ENCODE measurements around the gene LBR.
"Not testable (repeated sequence)": the region's sequence is repeated elsewhere in the genome, so short reads cannot be mapped to it uniquely, and the experiment has no call there.

The LBR gene

DNA sequence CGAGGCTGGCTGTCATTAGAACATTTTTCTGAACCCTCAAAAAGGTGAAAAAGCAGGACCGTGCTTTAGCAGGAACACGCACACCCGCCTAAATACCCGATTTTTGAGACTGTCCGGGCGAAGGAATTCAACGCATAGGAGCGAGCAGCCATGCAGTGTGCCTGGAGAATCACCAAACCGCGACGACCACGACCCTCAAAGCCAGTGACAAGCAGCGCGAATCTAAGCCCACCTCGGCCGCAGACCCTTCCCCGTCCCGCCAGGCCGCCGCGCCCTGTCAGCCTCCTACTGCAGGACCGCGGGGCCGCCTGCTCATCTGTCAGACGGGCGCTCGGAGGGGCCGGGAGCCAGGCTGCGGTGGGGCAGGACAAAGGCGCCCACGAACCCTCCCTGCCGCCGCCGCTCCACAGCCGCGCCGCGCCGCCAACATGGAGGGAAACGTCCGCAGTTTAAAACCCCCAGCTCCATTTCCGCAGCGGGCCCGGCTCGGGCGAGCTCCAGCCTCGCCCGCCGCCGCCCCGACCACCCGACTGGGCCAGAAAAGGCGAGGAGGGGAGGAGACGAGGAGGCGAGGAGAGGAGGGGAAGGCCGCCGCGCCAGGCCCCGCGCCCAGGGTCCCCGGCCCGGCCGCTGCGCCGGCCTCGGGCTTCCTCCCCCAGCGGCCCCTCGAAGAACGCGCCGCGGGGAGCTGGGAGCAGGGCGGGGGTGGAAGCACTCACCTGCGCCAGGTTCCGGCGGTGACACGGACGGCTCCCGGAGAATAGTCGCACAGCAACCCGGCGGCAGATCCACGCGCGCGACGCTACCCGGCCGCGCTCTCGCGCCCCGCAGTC is at the start of gene LBR:
TSS of gene LBR (minus strand) at position 804 of the 833 bp plus-strand sequence. CDS start 3,963 bp downstream, outside the sequence.
- TF ChIP-seq, protein P1, sequence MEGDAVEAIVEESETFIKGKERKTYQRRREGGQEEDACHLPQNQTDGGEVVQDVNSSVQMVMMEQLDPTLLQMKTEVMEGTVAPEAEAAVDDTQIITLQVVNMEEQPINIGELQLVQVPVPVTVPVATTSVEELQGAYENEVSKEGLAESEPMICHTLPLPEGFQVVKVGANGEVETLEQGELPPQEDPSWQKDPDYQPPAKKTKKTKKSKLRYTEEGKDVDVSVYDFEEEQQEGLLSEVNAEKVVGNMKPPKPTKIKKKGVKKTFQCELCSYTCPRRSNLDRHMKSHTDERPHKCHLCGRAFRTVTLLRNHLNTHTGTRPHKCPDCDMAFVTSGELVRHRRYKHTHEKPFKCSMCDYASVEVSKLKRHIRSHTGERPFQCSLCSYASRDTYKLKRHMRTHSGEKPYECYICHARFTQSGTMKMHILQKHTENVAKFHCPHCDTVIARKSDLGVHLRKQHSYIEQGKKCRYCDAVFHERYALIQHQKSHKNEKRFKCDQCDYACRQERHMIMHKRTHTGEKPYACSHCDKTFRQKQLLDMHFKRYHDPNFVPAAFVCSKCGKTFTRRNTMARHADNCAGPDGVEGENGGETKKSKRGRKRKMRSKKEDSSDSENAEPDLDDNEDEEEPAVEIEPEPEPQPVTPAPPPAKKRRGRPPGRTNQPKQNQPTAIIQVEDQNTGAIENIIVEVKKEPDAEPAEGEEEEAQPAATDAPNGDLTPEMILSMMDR (IDR thresholded peaks at IDR 0.05; ENCODE audit: low read depth, low read length): no peak
- in situ Hi-C loops (cut with HindIII; ENCODE audit: low sequenced_read_pairs): no loop called here
- DNase-seq (ENCODE audit: low read depth, low spot score): peak; percentile 45
- peak within 1 kb of the TSS; percentile 83 for H3K4me3 ChIP-seq (ENCODE audit: low read depth, low read length)

DNA sequence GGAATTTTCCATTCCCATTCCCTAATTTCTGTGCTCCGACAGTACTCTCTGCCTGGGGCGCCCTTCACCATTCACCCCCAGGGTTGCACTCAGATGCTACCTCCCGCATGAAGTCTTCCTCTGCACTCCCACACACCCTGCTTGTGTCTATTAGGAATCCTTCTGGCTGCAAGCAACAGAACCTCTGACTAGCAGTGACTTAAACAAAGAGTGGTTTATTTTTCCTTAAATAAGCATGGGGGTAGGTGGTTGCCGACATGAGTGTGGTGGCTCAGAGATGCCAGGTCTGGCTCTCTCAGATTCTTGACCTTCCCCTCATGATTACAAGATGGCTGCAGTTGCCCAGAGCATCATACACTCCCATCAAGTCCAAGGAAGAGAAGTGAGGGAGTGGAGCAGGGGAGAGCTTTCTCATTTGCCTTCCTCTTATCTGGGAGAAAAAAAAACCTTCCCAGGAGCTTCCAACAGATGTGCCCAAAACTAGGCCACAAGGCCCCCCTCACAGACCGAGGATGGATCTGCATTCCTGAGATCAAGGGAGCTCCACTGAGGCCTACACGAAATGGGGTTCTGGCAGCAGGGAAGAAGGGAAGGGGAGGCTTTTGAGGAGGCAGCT is 49.6 kb upstream of the LBR start:
- DNase-seq (ENCODE audit: low read depth, low spot score): no peak
- TF ChIP-seq, protein P1 (IDR thresholded peaks at IDR 0.05; ENCODE audit: low read depth, low read length): no peak
- in situ Hi-C loops (cut with HindIII; ENCODE audit: low sequenced_read_pairs): no loop called here
- no peak overlapping the region for H3K4me3 ChIP-seq (ENCODE audit: low read depth, low read length)

DNA sequence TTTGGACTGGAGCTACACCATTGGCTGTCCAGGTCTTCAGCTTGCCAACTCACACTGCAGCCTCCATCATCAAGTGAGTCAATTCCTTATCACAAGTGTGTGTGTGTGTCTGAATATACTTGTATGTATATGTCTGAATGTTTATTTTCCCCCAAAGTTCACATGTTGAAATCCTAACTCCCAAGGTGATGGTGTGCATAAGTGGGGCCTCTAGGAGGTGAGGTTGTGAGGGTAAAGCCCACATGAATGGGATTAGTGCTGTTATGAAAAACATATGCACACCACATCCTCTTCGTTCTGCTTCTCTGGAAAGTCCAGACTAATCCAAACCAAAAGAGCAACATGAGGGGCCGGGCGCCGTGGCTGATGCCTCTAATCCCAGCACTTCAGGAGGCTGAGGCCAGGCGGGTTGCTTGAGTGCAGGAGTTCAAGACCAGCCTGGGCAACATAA is 48.7 kb upstream of the LBR start:
- TF ChIP-seq, protein P1 (IDR thresholded peaks at IDR 0.05; ENCODE audit: low read depth, low read length): no peak
- DNase-seq (ENCODE audit: low read depth, low spot score): no peak
- in situ Hi-C loops (cut with HindIII; ENCODE audit: low sequenced_read_pairs): no loop called here
- no peak overlapping the region for H3K4me3 ChIP-seq (ENCODE audit: low read depth, low read length)

DNA sequence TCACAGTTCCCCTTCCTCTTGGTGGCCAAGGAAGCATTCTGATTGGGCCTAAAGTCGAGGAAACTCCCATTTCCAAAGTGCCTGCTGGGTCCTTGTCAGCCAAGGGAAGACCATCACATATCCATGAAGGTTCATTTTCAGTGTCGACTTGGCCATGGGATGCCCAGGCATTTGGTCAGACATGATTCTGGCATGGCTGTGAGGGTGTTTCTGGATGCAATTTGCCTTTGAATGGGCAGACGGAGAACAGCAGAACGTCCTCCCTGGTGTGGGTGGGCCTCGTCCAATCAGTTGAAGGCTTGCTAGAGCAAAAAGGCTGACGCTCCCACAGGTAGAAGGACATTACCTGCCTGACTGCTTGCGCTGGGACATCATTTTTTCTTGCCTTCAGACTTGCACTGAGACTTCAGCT is 48.3 kb upstream of the LBR start:
- in situ Hi-C loops (cut with HindIII; ENCODE audit: low sequenced_read_pairs): no loop called here
- TF ChIP-seq, protein P1 (IDR thresholded peaks at IDR 0.05; ENCODE audit: low read depth, low read length): no peak
- no peak for DNase-seq (ENCODE audit: low read depth, low spot score)
- no peak overlapping the region for H3K4me3 ChIP-seq (ENCODE audit: low read depth, low read length)

DNA sequence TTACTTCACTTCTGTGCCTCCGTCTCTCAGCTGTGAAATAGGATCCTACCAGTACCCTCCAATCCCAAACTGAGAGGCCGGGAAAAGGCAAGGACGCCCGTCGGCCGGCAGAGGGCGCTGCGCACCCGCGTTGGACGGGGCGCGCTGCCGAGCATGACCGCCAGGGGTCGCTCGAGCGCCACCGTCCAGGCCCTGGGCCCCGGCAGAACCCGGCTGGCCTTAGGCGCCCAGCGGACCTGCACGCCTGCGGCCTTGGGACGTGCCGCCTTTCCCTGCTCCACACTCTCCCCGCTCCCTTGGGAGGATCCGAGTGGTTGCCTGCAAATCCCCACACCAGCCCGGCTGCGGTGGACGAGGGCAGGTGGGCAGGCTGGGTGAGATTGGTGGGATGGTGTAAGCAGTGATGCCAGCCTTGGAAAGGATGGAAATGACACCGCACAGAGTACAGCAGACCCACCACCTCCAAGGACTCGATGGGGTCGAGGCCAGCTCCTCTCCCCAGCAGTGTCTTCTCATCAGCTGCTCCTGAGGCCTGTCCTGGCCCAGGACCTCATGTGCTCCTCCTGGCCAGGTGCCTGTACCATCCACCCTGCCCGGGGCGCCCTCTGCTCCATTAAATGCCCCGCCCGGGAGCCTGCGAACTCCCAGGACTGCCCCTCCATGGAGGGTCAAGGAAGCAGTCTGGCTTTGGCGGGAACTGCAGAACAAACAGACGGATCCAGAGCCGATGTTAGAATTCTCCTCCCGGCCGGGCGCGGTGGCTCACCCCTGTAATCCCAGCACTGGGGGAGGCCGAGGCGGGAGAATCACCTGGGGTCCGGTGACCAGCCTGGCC is 47.4 kb upstream of the LBR start:
- in situ Hi-C loops (cut with HindIII; ENCODE audit: low sequenced_read_pairs): no loop called here
- no peak overlapping the region for H3K4me3 ChIP-seq (ENCODE audit: low read depth, low read length)
- peak; percentile 62 for DNase-seq (ENCODE audit: low read depth, low spot score)
- TF ChIP-seq, protein P1 (IDR thresholded peaks at IDR 0.05; ENCODE audit: low read depth, low read length): peak; percentile 98

DNA sequence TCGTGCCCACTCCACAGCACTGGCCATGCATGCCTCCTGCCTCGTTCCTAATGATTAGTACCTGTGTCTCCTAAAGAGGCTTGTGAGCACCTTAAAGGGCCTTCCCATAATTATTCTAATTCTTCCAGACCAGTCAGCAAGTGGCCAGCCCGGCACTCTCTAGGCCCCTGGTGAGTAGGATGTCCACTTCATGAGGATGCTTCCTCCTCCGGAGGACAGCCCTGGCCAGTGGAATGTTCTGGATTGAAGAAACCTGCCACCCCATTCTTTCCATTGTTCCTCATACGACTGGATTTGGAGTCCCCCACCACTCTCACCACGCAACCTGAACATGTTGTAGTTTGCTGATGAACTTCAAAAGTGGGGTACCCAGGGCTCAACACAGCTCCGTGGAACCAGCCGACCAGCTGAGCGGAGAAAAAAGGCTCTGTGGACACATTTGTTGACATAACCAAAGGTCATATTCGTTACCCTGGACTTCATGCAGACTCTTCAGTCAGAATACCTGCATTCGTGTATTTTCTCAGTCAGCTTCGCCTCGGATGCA is 46.7 kb upstream of the LBR start:
- in situ Hi-C loops (cut with HindIII; ENCODE audit: low sequenced_read_pairs): no loop called here
- no peak for DNase-seq (ENCODE audit: low read depth, low spot score)
- H3K4me3 ChIP-seq (ENCODE audit: low read depth, low read length): no peak overlapping the region
- TF ChIP-seq, protein P1 (IDR thresholded peaks at IDR 0.05; ENCODE audit: low read depth, low read length): no peak

DNA sequence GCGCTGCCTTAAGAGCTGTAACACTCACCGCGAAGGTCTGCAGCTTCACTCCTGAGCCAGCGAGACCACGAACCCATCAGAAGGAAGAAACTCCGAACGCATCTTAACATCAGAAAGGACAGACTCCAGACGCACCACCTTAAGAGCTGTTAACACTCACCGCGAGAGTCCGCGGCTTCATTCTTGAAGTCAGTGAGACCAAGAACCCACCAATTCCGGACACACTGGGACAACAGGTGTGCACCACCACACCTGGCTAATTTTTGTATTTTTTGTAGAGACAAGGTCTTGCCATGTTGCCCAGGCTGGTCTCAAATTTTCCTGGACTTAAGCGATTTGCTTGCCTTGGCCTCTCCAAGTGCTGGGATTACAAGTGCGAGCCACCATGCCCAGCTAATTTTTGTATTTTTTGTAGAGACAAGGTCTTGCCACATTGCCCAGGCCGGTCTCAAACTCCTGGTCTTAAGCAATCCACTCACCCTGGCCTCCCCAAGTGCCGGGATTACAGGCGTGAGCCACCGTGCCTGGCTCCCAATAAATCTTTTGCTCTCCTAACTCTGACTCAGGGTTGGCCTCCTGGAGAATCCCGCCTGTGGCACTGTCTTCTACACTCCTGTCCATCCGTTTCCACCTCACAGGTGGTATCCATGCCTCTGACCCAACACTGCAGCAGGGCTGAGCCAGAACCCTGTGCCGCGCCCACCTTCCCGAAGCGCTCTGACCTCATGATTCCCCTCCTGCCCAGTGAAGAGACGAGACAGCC is 46.0 kb upstream of the LBR start:
- in situ Hi-C loops (cut with HindIII; ENCODE audit: low sequenced_read_pairs); DNase-seq (ENCODE audit: low read depth, low spot score); H3K4me3 ChIP-seq (ENCODE audit: low read depth, low read length): not testable (repeated sequence)

DNA sequence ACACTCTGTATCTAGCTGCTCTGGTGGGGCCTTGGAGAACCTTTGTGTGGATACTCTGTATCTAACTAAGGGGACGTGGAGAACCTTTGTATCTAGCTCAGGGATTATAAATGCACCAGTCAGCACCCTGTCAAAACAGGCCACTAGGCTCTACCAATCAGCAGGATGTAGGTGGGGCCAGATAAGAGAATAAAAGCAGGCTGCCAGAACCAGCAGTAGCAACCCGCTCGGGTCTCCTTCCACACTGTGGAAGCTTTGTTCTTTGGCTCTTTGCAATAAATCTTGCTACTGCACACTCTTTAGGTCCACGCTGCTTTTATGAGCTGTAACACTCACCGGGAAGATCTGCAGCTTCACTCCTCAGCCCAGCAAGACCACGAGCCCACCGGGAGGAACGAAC is 45.4 kb upstream of the LBR start:
- in situ Hi-C loops (cut with HindIII; ENCODE audit: low sequenced_read_pairs); H3K4me3 ChIP-seq (ENCODE audit: low read depth, low read length); DNase-seq (ENCODE audit: low read depth, low spot score): not testable (repeated sequence)

Measured in astrocyte of the spinal cord (primary cell).